Measurements from ENCODE around the gene AP5M1. TPM values are rescaled to one million over a fixed set of nuclear protein-coding genes. Genes with fewer than 3 reads are reported as not detected.

AP5M1 gene
- total and polyA plus RNA-seq, 2 of the 13 experiments (the other 11 are each of a cell fraction or from before 2014, with no cell fraction given) = 14.8 to 35.0 TPM

DNA sequence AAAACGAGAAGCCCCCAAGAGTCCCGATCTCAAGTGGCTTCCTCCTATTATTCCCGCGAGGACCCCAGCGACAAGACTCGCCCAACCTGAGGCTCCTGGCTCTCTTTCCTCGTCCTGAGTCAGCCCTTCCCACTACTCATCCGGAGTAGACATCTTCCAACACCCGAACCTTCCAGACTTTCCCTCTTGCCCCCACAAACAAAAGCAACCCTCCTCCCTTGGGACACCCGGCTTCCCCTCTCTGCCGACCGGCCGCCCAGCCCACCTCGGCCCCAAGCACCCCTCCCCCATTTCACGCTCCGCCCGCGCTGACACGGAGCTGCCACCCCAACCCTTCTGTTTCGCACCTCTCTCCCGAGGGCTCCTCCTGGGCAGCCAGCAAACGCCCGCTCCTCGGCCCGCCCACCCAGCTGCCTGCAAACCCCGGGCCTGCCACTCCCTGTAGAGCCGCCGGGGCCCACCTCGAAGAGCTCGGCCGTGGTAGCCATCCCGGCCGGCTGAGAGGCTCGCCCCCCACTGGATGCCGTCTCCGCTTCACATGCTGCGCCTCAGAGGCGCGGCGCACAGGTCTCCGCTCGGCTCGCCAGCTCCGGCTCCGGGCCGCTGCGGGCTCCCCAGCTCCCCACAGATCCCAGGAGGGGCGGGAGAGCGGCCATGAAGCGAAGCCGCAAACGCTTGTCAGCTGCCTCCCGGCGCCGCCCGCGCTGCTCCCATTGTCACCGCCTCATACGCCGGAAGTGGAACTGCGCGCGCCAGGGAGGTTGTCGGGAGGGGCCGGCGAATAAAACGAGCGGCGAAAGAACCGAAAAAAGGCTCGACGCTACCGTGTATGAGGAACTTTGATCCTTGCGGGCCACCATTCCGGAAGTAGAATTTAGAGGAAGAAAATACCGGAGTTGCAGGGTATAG lies at the start of gene AP5M1, which contains the start of gene EXOC5 (continued):
- peak; percentile 70; the same call in 1 of the 2 replicates for TF ChIP-seq ZNF562 (CRISPR knock-in tag; IDR thresholded peaks at IDR 0.05; ENCODE audit: borderline replicate concordance)
- 0 out of 2 replicates have a peak, but pooled peaks have one; percentile 7 for TF ChIP-seq ZNF232 (CRISPR knock-in tag; IDR thresholded peaks at IDR 0.05; ENCODE audit: borderline replicate concordance)
- TF ChIP-seq, protein P1, sequence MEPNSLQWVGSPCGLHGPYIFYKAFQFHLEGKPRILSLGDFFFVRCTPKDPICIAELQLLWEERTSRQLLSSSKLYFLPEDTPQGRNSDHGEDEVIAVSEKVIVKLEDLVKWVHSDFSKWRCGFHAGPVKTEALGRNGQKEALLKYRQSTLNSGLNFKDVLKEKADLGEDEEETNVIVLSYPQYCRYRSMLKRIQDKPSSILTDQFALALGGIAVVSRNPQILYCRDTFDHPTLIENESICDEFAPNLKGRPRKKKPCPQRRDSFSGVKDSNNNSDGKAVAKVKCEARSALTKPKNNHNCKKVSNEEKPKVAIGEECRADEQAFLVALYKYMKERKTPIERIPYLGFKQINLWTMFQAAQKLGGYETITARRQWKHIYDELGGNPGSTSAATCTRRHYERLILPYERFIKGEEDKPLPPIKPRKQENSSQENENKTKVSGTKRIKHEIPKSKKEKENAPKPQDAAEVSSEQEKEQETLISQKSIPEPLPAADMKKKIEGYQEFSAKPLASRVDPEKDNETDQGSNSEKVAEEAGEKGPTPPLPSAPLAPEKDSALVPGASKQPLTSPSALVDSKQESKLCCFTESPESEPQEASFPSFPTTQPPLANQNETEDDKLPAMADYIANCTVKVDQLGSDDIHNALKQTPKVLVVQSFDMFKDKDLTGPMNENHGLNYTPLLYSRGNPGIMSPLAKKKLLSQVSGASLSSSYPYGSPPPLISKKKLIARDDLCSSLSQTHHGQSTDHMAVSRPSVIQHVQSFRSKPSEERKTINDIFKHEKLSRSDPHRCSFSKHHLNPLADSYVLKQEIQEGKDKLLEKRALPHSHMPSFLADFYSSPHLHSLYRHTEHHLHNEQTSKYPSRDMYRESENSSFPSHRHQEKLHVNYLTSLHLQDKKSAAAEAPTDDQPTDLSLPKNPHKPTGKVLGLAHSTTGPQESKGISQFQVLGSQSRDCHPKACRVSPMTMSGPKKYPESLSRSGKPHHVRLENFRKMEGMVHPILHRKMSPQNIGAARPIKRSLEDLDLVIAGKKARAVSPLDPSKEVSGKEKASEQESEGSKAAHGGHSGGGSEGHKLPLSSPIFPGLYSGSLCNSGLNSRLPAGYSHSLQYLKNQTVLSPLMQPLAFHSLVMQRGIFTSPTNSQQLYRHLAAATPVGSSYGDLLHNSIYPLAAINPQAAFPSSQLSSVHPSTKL (CRISPR knock-in tag; IDR thresholded peaks at IDR 0.05) = peak; percentile 71
- TF ChIP-seq, protein P2, sequence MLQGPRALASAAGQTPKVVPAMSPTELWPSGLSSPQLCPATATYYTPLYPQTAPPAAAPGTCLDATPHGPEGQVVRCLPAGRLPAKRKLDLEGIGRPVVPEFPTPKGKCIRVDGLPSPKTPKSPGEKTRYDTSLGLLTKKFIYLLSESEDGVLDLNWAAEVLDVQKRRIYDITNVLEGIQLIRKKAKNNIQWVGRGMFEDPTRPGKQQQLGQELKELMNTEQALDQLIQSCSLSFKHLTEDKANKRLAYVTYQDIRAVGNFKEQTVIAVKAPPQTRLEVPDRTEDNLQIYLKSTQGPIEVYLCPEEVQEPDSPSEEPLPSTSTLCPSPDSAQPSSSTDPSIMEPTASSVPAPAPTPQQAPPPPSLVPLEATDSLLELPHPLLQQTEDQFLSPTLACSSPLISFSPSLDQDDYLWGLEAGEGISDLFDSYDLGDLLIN (CRISPR knock-in tag; IDR thresholded peaks at IDR 0.05; ENCODE audit: borderline replicate concordance) = no peak; the same call in 1 of the 2 replicates
- peak; percentile 74; the same call in 1 of the 2 replicates for TF ChIP-seq ZFP36L1 (CRISPR knock-in tag; IDR thresholded peaks at IDR 0.05)
- peak; percentile 89 for TF ChIP-seq KMT2A (CRISPR knock-in tag; IDR thresholded peaks at IDR 0.05)
- 0 out of 2 replicates have a peak, but pooled peaks have one; percentile 54 for TF ChIP-seq DNMT3B (CRISPR knock-in tag; conservative IDR thresholded peaks at IDR 0.05)
- TF ChIP-seq ZNF24 (IDR thresholded peaks at IDR 0.05) = 0 out of 2 replicates have a peak, but pooled peaks have one; percentile 12
- no peak for TF ChIP-seq KDM4B (CRISPR knock-in tag; IDR thresholded peaks at IDR 0.05)
- TF ChIP-seq, protein P3, sequence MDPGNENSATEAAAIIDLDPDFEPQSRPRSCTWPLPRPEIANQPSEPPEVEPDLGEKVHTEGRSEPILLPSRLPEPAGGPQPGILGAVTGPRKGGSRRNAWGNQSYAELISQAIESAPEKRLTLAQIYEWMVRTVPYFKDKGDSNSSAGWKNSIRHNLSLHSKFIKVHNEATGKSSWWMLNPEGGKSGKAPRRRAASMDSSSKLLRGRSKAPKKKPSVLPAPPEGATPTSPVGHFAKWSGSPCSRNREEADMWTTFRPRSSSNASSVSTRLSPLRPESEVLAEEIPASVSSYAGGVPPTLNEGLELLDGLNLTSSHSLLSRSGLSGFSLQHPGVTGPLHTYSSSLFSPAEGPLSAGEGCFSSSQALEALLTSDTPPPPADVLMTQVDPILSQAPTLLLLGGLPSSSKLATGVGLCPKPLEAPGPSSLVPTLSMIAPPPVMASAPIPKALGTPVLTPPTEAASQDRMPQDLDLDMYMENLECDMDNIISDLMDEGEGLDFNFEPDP (CRISPR knock-in tag; conservative IDR thresholded peaks at IDR 0.05) = no peak
- no peak for TF ChIP-seq FOXO1 (CRISPR knock-in tag; IDR thresholded peaks at IDR 0.05)
- TF ChIP-seq, protein P4, sequence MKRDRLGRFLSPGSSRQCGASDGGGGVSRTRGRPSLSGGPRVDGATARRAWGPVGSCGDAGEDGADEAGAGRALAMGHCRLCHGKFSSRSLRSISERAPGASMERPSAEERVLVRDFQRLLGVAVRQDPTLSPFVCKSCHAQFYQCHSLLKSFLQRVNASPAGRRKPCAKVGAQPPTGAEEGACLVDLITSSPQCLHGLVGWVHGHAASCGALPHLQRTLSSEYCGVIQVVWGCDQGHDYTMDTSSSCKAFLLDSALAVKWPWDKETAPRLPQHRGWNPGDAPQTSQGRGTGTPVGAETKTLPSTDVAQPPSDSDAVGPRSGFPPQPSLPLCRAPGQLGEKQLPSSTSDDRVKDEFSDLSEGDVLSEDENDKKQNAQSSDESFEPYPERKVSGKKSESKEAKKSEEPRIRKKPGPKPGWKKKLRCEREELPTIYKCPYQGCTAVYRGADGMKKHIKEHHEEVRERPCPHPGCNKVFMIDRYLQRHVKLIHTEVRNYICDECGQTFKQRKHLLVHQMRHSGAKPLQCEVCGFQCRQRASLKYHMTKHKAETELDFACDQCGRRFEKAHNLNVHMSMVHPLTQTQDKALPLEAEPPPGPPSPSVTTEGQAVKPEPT (CRISPR knock-in tag; IDR thresholded peaks at IDR 0.05; ENCODE audit: low read depth) = peak; percentile 59; the same call in 1 of the 2 replicates
- no peak for TF ChIP-seq PRPF4 (IDR thresholded peaks at IDR 0.05; ENCODE audit: low read depth, low read length, poor library complexity, severe bottlenecking)
- peak; percentile 82 for TF ChIP-seq POGZ (CRISPR knock-in tag; IDR thresholded peaks at IDR 0.05)
- TF ChIP-seq TOE1 (CRISPR knock-in tag; IDR thresholded peaks at IDR 0.05) = no peak
- no peak; the same call in 1 of the 2 replicates for TF ChIP-seq MED13 (CRISPR knock-in tag; IDR thresholded peaks at IDR 0.05)
- TF ChIP-seq NR2F2 (IDR thresholded peaks at IDR 0.05; ENCODE audit: borderline replicate concordance, low read depth) = 0 out of 2 replicates have a peak, but pooled peaks have one; percentile 41
